HG02840 (cell line): Measurements from ENCODE around the gene DNAJC18.
"Not testable (repeated sequence)": the region's sequence is repeated elsewhere in the genome, so short reads cannot be mapped to it uniquely, and the experiment has no call there.

Source experiments
- ATAC-seq: cut with Tn5 transposase; IDR thresholded peaks from one replicate; pipeline ENCODE4 v1.9.1; 2021; ENCODE audit warnings: mild to moderate bottlenecking, moderate library complexity, moderate number of reproducible peaks; ENCODE audit not compliant: unreplicated experiment, low FRiP score

Gene DNAJC18

GRCh38 chr5:139390639-139391569 is 48.4 kb downstream of the DNAJC18 start:
- no peak for ATAC-seq

GRCh38 chr5:139389701-139390638 is 49.4 kb downstream of the DNAJC18 start, which contains the start of gene MZB1:
Gene MZB1, minus strand, starts transcription at chr5:139389913. Its CDS starts 57 bp downstream, at chr5:139389856.
- peak; percentile 31 for ATAC-seq

GRCh38 chr5:139388198-139388821 is 51.0 kb downstream of the DNAJC18 start:
- no peak for ATAC-seq

GRCh38 chr5:139387611-139388197 is 51.6 kb downstream of the DNAJC18 start:
- ATAC-seq, result no peak

GRCh38 chr5:139386956-139387355 is 52.4 kb downstream of the DNAJC18 start:
- ATAC-seq, result not testable (repeated sequence)

GRCh38 chr5:139386050-139386438 is 53.3 kb downstream of the DNAJC18 start:
- no peak for ATAC-seq

GRCh38 chr5:139385061-139386049 is 54.0 kb downstream of the DNAJC18 start:
- no peak for ATAC-seq

- no peak for ATAC-seq
These were observed 54.7 kb downstream of the DNAJC18 start for GRCh38 chr5:139384591-139385051.

- ATAC-seq, result no peak
These were observed 55.2 kb downstream of the DNAJC18 start for GRCh38 chr5:139383993-139384590.

- ATAC-seq, result no peak
These were observed 55.9 kb downstream of the DNAJC18 start, which contains the start of gene SLC23A1 for GRCh38 chr5:139383275-139383992. Gene SLC23A1, minus strand, starts transcription at chr5:139383297. Its CDS starts 44 bp downstream, at chr5:139383253.

- ATAC-seq, result no peak
These were observed 56.5 kb downstream of the DNAJC18 start for GRCh38 chr5:139382807-139383206.

- no peak for ATAC-seq
These were observed 57.2 kb downstream of the DNAJC18 start for GRCh38 chr5:139381837-139382761.

- no peak for ATAC-seq
These were observed 59.5 kb downstream of the DNAJC18 start for GRCh38 chr5:139379626-139380449.

GRCh38 chr5:139378941-139379361 is 60.4 kb downstream of the DNAJC18 start:
- ATAC-seq, result no peak

GRCh38 chr5:139378101-139378825 is 61.1 kb downstream of the DNAJC18 start:
- ATAC-seq, result no peak
